Natural killer cell (primary cell): Measurements from ENCODE around the gene TMEM176A. TPM values are rescaled to one million over a fixed set of nuclear protein-coding genes. Genes with fewer than 3 reads are reported as not detected.
A peak's percentile ranks its signal among the peaks of the same experiment; 100 is the strongest.

Experiments
- ATAC-seq, 3 donors: fragments of 150-1000 bp in 2 of 3; fragments of 200-7000 bp in 1 of 3; cut with Tn5 transposase; 1 replicate in 1 of 3; 2 replicates in 2 of 3; pipeline ENCODE4 v1.10.0; 2021; ENCODE audit warnings: mild to moderate bottlenecking in 2 of 3, moderate library complexity in 2 of 3
- DNase-seq, 2 donors: peaks; one replicate each; pipeline versions ENCODE4 v3.0.0 to v3.0.0-alpha.2; 2013 to 2021; ENCODE audit warnings: mixed read lengths in 1 of 2
- H3K27ac ChIP-seq: one replicate; pipeline ENCODE4 v1.5.1; 2013; ENCODE audit warnings: mild to moderate bottlenecking, low read length
- H3K27me3 ChIP-seq: one replicate; pipeline ENCODE4 v1.6.1; 2013; ENCODE audit warnings: low read length; ENCODE audit not compliant: control insufficient read depth, insufficient read depth
- H3K36me3 ChIP-seq: one replicate; pipeline ENCODE4 v1.6.1; 2013; ENCODE audit warnings: low read length; ENCODE audit not compliant: control insufficient read depth, insufficient read depth
- H3K4me1 ChIP-seq: one replicate; pipeline ENCODE4 v1.6.1; 2013; ENCODE audit warnings: low read length; ENCODE audit not compliant: control insufficient read depth, insufficient read depth
- H3K4me3 ChIP-seq: one replicate; pipeline ENCODE4 v1.5.1; 2013; ENCODE audit warnings: low read length
- H3K9me3 ChIP-seq: one replicate; pipeline ENCODE4 v1.6.1; 2013; ENCODE audit warnings: low read length; ENCODE audit not compliant: control insufficient read depth, insufficient read depth
- H3K27ac Mint-ChIP-seq, 2 donors: one replicate each; pipeline ENCODE4 v1.8.0; 2022; ENCODE audit warnings: mild to moderate bottlenecking in 2 of 2, mixed read lengths in 2 of 2, moderate library complexity in 1 of 2
- H3K27me3 Mint-ChIP-seq, 2 donors: one replicate each; pipeline ENCODE4 v1.8.0; 2022; ENCODE audit warnings: low read depth in 2 of 2, mixed read lengths in 2 of 2
- H3K36me3 Mint-ChIP-seq: one replicate; pipeline ENCODE4 v1.8.0; 2022; ENCODE audit warnings: mixed read lengths
- H3K4me1 Mint-ChIP-seq, 2 donors: one replicate each; pipeline ENCODE4 v1.8.0; 2022; ENCODE audit warnings: mixed read lengths in 2 of 2
- H3K4me3 Mint-ChIP-seq: one replicate; pipeline ENCODE4 v1.8.0; 2022; ENCODE audit warnings: mild to moderate bottlenecking, moderate library complexity, mixed read lengths
- H3K9me3 Mint-ChIP-seq, 2 donors: one replicate each; pipeline ENCODE4 v1.8.0; 2022; ENCODE audit warnings: mixed read lengths in 2 of 2
- WGBS: methylation state at CpG from one replicate; pipeline ENCODE4 v1.1.7; 2013; ENCODE audit warnings: missing lambda C conversion rate; ENCODE audit not compliant: insufficient coverage; 5-methylcytosine and 5-hydroxymethylcytosine counted together
- intact Hi-C: fragments of 100-400 bp; cut with micrococcal nuclease; formaldehyde crosslinking; loops from one replicate; pipeline ENCODE4 v1.14.2; 2022
- total RNA-seq, 4 donors: library from RNA; stranded (reverse); fragments of 120-200 nt in 1 of 4; gene quantifications; one replicate each; pipeline versions ENCODE4 v1.2.3 to v1.2.4, GENCODE V29; 2013 to 2022
- TF ChIP-seq, protein P1 (sequence below): fragments of 200-600 bp; IDR thresholded peaks from one replicate; pipeline ENCODE4 v1.8.0; 2022; ENCODE audit warnings: antibody characterized with exemption

The TMEM176A gene
- total RNA-seq, 3 donors from 2014 or later (not counting 1 experiment from before 2014, with no cell fraction given) = 2.0 TPM; not detected in 2

DNA sequence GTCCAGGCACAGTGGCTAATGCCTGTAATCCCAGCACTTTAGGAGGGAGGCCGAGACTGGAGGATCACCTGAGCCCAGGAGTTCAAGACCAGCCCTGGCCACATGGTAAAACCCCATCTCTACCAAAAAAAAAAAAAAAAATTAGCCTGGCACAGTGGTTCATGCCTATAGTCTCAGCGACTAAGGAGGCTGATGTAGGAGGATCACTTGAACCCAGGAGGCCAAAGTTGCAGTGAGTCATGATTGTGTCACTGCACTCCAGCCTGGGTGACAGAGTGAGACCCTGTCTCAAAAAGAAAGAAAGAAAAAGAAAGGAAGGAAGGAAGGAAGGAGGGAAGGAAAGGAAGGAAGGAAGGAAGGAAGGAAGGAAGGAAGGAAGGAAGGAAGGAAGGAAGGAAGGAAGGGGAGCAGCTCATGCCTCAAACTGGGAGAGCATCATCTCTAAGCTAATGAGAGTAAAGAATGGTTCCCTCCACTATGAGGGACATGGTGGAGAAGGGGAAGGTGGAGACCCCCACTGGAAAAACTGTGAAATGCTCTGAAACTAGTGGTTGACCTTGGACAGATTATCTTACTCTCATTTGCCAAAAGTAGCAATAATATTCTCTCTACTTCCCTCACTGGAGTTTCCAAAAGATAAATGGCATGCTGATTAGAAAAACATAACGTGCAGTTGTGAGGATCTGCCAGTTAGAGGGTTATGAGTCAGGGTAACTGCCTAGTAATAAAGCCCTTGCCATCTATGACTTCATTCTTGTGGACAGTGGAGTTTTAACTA lies 46.6 kb upstream of the TMEM176A start:
- no peaks in the 10 kb centered on the region for H3K27me3 ChIP-seq
- WGBS = 66% methylated on average over 2 of the region's 3 CpGs
- peak overlapping the region; percentile 71 for H3K27ac ChIP-seq
- Mint-ChIP-seq H3K27ac (peak overlapping the region; percentile 87 to 89), H3K27me3 (no peaks in the 10 kb centered on the region), H3K36me3 (no peaks in the 10 kb centered on the region), H3K9me3 (peaks cover 2 to 5% of the 10 kb centered on the region in 2 donors), H3K4me3 (peak overlapping the region; percentile 62), H3K4me1 (peaks cover 49 to 60% of the 10 kb centered on the region in 2 donors)
- TF ChIP-seq, protein P1, sequence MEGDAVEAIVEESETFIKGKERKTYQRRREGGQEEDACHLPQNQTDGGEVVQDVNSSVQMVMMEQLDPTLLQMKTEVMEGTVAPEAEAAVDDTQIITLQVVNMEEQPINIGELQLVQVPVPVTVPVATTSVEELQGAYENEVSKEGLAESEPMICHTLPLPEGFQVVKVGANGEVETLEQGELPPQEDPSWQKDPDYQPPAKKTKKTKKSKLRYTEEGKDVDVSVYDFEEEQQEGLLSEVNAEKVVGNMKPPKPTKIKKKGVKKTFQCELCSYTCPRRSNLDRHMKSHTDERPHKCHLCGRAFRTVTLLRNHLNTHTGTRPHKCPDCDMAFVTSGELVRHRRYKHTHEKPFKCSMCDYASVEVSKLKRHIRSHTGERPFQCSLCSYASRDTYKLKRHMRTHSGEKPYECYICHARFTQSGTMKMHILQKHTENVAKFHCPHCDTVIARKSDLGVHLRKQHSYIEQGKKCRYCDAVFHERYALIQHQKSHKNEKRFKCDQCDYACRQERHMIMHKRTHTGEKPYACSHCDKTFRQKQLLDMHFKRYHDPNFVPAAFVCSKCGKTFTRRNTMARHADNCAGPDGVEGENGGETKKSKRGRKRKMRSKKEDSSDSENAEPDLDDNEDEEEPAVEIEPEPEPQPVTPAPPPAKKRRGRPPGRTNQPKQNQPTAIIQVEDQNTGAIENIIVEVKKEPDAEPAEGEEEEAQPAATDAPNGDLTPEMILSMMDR = no peak
- H3K36me3 ChIP-seq = no peaks in the 10 kb centered on the region
- no peak overlapping the region for H3K4me3 ChIP-seq
- peaks cover 39% of the 10 kb centered on the region for H3K4me1 ChIP-seq
- intact Hi-C loops = loop anchor here (2.0 to 5.0 kb wide), 2 partner anchors 37 to 239 kb away; partner anchors contain the start of genes GIMAP1 and GIMAP7
- ATAC-seq = peak in 2 of 3 donors; percentile 43 to 55
- peak in 1 of 2 donors; percentile 69 for DNase-seq
- no peaks in the 10 kb centered on the region for H3K9me3 ChIP-seq

DNA sequence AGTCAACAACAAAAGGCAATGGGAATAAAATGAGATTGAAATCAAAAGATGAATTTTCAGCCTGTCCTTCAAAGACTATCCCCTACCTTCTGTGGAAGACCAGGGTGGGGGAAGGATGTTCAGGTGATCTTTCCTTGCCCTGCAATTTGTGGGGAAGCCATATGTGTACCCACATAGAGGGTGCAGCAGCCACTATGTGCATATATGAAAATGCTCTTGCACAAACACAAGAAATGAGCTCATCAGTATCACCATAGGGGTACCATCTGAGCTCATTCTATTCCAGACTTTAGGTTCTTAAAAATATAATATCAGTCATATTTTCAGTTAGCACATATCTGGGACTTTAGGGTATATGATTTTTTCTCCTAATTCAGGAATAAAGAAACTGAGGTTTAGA lies 45.6 kb upstream of the TMEM176A start:
- Mint-ChIP-seq H3K4me3 (peak overlapping the region; percentile 63), H3K4me1 (peaks cover 40 to 50% of the 10 kb centered on the region in 2 donors), H3K36me3 (no peaks in the 10 kb centered on the region), H3K27me3 (no peaks in the 10 kb centered on the region), H3K9me3 (peaks cover 2 to 5% of the 10 kb centered on the region in 2 donors), H3K27ac (peak overlapping the region; percentile 87 to 89)
- H3K27ac ChIP-seq = peak overlapping the region; percentile 78
- H3K4me3 ChIP-seq = no peak overlapping the region
- intact Hi-C loops = loop anchor here (2.0 to 5.0 kb wide), 5 partner anchors 38 to 398 kb away; partner anchors contain the start of genes GIMAP1, GIMAP4, GIMAP6 and GIMAP7
- DNase-seq = peak in 1 of 2 donors; percentile 51
- no peaks in the 10 kb centered on the region for H3K27me3 ChIP-seq
- ATAC-seq = peak in 1 of 3 donors; percentile 17
- H3K9me3 ChIP-seq = no peaks in the 10 kb centered on the region
- no peaks in the 10 kb centered on the region for H3K36me3 ChIP-seq
- TF ChIP-seq, protein P1 = no peak
- peaks cover 33% of the 10 kb centered on the region for H3K4me1 ChIP-seq

GRCh38 chr7:150755473-150756099 lies 45.0 kb upstream of the TMEM176A start:
- Histone ChIP-seq H3K9me3 (no peaks in the 10 kb centered on the region), H3K4me3 (no peak overlapping the region), H3K27me3 (no peaks in the 10 kb centered on the region), H3K27ac (peak overlapping the region; percentile 78), H3K4me1 (peaks cover 33% of the 10 kb centered on the region), H3K36me3 (no peaks in the 10 kb centered on the region)
- DNase-seq = peak; percentile 35 to 89
- H3K9me3 Mint-ChIP-seq = peaks cover 2 to 5% of the 10 kb centered on the region in 2 donors
- WGBS = 2% methylated on average over 3 of the region's 4 CpGs
- peak; percentile 74 to 80 (median 79) for ATAC-seq
- no peaks in the 10 kb centered on the region for H3K27me3 Mint-ChIP-seq
- H3K27ac Mint-ChIP-seq = peak overlapping the region; percentile 87 to 89
- H3K4me3 Mint-ChIP-seq = peak overlapping the region; percentile 63
- intact Hi-C loops = loop anchor here (1.0 to 5.0 kb wide), 6 partner anchors 17 to 398 kb away; partner anchors contain the start of genes GIMAP4, GIMAP6 and GIMAP7
- TF ChIP-seq, protein P1 = no peak
- H3K36me3 Mint-ChIP-seq = no peaks in the 10 kb centered on the region
- H3K4me1 Mint-ChIP-seq = peaks cover 33 to 44% of the 10 kb centered on the region in 2 donors
